B cell (primary cell): ENCODE measurements around the gene CLIC6. TPM values are rescaled to one million over a fixed set of nuclear protein-coding genes. Genes with fewer than 3 reads are reported as not detected.

Source experiments
- ATAC-seq: fragments of 200-7000 bp; cut with Tn5 transposase; one replicate; pipeline ENCODE4 v1.10.0; 2021; ENCODE audit warnings: low read depth, mild to moderate bottlenecking, moderate number of reproducible peaks, moderate library complexity
- CTCF ChIA-PET: fragments of 350-600 bp; sonication (Branson Sonifier 250); formaldehyde crosslinking; loops from one replicate; lab custom pipeline; 2021; ENCODE audit warnings: antibody characterized with exemption, inconsistent platforms; lab: Charles Lee
- POLR2A ChIA-PET: fragments of 350-600 bp; sonication (Branson Sonifier 250); formaldehyde crosslinking; loops from one replicate; lab custom pipeline; 2021; ENCODE audit warnings: antibody characterized with exemption; lab: Charles Lee
- DNase-seq: peaks from one replicate; pipeline ENCODE4 v3.0.0; 2013
- H2AFZ ChIP-seq: 2 replicates; pipeline ENCODE4 v1.6.1; 2012; ENCODE audit warnings: mild to moderate bottlenecking, low read depth, low read length; ENCODE audit not compliant: insufficient read depth, poor library complexity, severe bottlenecking
- H3K27ac ChIP-seq, 2 donors: 1 replicate in 1 of 2; 2 replicates in 1 of 2; pipeline ENCODE4 v1.5.1; 2012 to 2013; ENCODE audit warnings: low read length in 2 of 2, mild to moderate bottlenecking in 2 of 2, moderate library complexity in 1 of 2
- H3K27me3 ChIP-seq, 4 experiments: fragments of 200-600 bp in 1 of 4; sonication (generic) in 1 of 4; replicated peaks in 1 of 4; 1 replicate in 2 of 4; 2 replicates in 2 of 4; pipeline versions ENCODE4 v1.6.1 to v1.7.0; 2013 to 2016; ENCODE audit warnings: low read length in 3 of 4, mild to moderate bottlenecking in 2 of 4, mixed read lengths in 1 of 4, moderate library complexity in 1 of 4; ENCODE audit not compliant: insufficient read depth in 4 of 4, control insufficient read depth in 3 of 4; ENCODE audit errors: control extremely low read depth in 1 of 4
- H3K36me3 ChIP-seq, 2 experiments: replicated peaks in 1 of 2; 1 replicate in 1 of 2; 2 replicates in 1 of 2; pipeline versions ENCODE4 v1.6.1 to v1.7.1; 2013; ENCODE audit warnings: low read length in 1 of 2; ENCODE audit not compliant: insufficient read depth in 2 of 2, control insufficient read depth in 1 of 2; ENCODE audit errors: control extremely low read depth in 1 of 2, extremely low read depth in 1 of 2
- H3K4me1 ChIP-seq, 2 donors: fragments of 200-600 bp in 1 of 2; sonication (generic) in 1 of 2; 1 replicate in 1 of 2; 2 replicates in 1 of 2; pipeline versions ENCODE4 v1.5.1 to v1.6.1; 2013 to 2017; ENCODE audit warnings: low read length in 2 of 2; ENCODE audit not compliant: control insufficient read depth in 2 of 2, insufficient read depth in 2 of 2
- H3K4me2 ChIP-seq: replicated peaks from 2 replicates; pipeline ENCODE3; 2012; ENCODE audit warnings: mild to moderate bottlenecking, low read depth, low read length; ENCODE audit not compliant: poor library complexity, severe bottlenecking
- H3K4me3 ChIP-seq, 5 experiments: fragments of 200-600 bp in 1 of 5; sonication (generic) in 1 of 5; 1 replicate in 3 of 5; 2 replicates in 2 of 5; pipeline versions ENCODE4 v1.5.1 to v1.7.0; 2011 to 2016; ENCODE audit warnings: low read length in 4 of 5, mild to moderate bottlenecking in 4 of 5, low read depth in 2 of 5, control low read depth in 1 of 5, moderate library complexity in 1 of 5; ENCODE audit not compliant: insufficient read depth in 1 of 5; ENCODE audit errors: control extremely low read depth in 1 of 5, extremely low read depth in 1 of 5
- H3K79me2 ChIP-seq: fragments of 200-600 bp; sonication (generic); one replicate; pipeline ENCODE4 v1.6.0; 2016; ENCODE audit warnings: low read length; ENCODE audit not compliant: control insufficient read depth, insufficient read depth
- H3K9ac ChIP-seq: fragments of 200-600 bp; sonication (generic); 2 replicates; pipeline ENCODE4 v1.6.1; 2017; ENCODE audit warnings: mild to moderate bottlenecking, low read length, moderate library complexity
- H3K9me3 ChIP-seq, 3 donors: one replicate each; pipeline versions ENCODE4 v1.6.1 to v1.7.1; 2013; ENCODE audit warnings: low read length in 2 of 3; ENCODE audit not compliant: control insufficient read depth in 2 of 3, insufficient read depth in 1 of 3; ENCODE audit errors: control extremely low read depth in 1 of 3
- H4K20me1 ChIP-seq: 2 replicates; pipeline ENCODE4 v1.6.0; 2012; ENCODE audit warnings: mild to moderate bottlenecking, low read length; ENCODE audit not compliant: insufficient read depth, control insufficient read depth, poor library complexity, severe bottlenecking
- H3K27ac Mint-ChIP-seq: one replicate; pipeline ENCODE4 v1.8.0; 2021; ENCODE audit warnings: mixed read lengths
- H3K27me3 Mint-ChIP-seq: one replicate; pipeline ENCODE4 v1.8.0; 2021; ENCODE audit warnings: mixed read lengths
- H3K4me1 Mint-ChIP-seq: one replicate; pipeline ENCODE4 v1.8.0; 2021; ENCODE audit warnings: mixed read lengths
- H3K4me3 Mint-ChIP-seq: one replicate; pipeline ENCODE4 v1.8.0; 2021; ENCODE audit warnings: mixed read lengths
- H3K9me3 Mint-ChIP-seq: one replicate; pipeline ENCODE4 v1.8.0; 2022; ENCODE audit warnings: mixed read lengths; ENCODE audit not compliant: insufficient read depth
- EZH2 ChIP-seq: IDR thresholded peaks from 2 replicates; pipeline ENCODE4 v1.6.1; 2012; ENCODE audit warnings: borderline replicate concordance, low read depth, mild to moderate bottlenecking, moderate library complexity, low read length; ENCODE audit not compliant: insufficient read depth, poor library complexity, severe bottlenecking
- WGBS: methylation state at CpG from one replicate; pipeline ENCODE4 v1.1.5; 2013; ENCODE audit warnings: missing lambda C conversion rate; ENCODE audit not compliant: insufficient coverage; 5-methylcytosine and 5-hydroxymethylcytosine counted together
- intact Hi-C: fragments of 100-400 bp; cut with micrococcal nuclease; formaldehyde crosslinking; loops from one replicate; pipeline ENCODE4 v1.10.0; 2022
- polyA plus RNA-seq: library from polyadenylated mRNA; depleted of rRNA; stranded (reverse); fragments of >200 nt; gene quantifications from 2 replicates; pipeline ENCODE4 v1.2.3, GENCODE V29; 2012
- total RNA-seq, 2 donors: library from RNA; stranded (reverse); fragments of 120-200 nt in 1 of 2; gene quantifications; 1 replicate in 1 of 2; 2 replicates in 1 of 2; pipeline versions ENCODE4 v1.2.3 to v1.2.4, GENCODE V29; 2013 to 2022
- TF ChIP-seq, protein P1 (sequence below): fragments of 200-600 bp; IDR thresholded peaks from one replicate; pipeline ENCODE4 v1.8.0; 2022; ENCODE audit warnings: antibody characterized with exemption, mild to moderate bottlenecking

The CLIC6 gene
- total and polyA plus RNA-seq, 2 donors (not counting 1 experiment from before 2014, with no cell fraction given) = 0.01 to 0.07 TPM

DNA sequence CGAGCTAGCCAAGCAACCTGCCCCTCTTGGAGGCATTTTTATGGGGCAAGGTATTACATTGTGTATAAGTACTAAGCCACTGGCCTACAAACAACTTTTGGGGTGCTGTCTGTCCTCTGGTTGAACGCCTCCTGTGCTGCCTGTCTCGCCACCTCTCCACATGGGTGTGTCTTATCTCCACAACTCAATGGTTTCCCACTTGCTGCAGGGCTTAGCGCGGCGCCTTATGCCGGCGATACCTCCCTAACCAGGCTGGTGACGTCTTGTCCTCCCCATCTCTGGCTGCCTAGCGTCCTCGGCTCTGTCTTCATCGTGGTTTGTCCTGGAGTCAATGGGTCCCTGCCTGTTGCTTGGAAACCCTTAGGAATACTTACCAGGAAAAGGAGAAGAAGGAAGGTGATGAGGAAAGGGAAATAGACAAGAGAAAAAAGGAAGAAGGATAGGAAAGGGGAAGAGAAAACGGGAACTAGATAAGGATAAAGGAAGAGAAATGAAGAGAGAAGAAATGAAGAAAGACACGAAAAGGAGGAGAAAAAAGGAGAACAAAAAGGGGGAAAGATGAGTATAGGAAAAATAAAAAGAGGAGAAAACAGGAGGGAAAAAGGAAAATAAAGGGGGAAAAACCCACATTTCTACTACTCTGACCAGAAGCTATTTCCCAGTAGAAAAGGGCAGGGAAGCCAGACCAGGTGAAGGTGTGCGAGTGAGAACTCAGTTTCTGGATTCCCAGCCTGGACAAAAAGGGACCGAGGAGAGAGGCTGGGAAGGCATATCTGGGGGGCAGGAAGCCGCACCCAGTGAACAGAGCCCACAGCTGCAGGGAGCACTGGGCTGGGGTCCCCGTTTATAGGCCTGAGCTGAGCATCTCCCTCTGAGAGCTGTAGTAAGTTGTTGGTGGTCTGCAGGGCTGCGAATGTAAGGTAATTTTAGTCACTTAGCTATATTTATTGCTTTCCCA is 86.2 kb downstream of the CLIC6 start:
- DNase-seq (no peak), ATAC-seq (no peak)
- no peak for TF ChIP-seq EZH2
- TF ChIP-seq, protein P1, sequence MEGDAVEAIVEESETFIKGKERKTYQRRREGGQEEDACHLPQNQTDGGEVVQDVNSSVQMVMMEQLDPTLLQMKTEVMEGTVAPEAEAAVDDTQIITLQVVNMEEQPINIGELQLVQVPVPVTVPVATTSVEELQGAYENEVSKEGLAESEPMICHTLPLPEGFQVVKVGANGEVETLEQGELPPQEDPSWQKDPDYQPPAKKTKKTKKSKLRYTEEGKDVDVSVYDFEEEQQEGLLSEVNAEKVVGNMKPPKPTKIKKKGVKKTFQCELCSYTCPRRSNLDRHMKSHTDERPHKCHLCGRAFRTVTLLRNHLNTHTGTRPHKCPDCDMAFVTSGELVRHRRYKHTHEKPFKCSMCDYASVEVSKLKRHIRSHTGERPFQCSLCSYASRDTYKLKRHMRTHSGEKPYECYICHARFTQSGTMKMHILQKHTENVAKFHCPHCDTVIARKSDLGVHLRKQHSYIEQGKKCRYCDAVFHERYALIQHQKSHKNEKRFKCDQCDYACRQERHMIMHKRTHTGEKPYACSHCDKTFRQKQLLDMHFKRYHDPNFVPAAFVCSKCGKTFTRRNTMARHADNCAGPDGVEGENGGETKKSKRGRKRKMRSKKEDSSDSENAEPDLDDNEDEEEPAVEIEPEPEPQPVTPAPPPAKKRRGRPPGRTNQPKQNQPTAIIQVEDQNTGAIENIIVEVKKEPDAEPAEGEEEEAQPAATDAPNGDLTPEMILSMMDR = no peak
- intact Hi-C loops = no loop called here
- no peak overlapping the region for H3K9ac ChIP-seq
- POLR2A ChIA-PET = no interaction called here
- Mint-ChIP-seq H3K4me3 (no peak overlapping the region), H3K9me3 (no peaks in the 10 kb centered on the region), H3K4me1 (no peaks in the 10 kb centered on the region), H3K27me3 (peaks cover 43% of the 10 kb centered on the region), H3K27ac (no peak overlapping the region)
- H3K4me2 ChIP-seq = no peak overlapping the region
- CTCF ChIA-PET = interaction anchor here (1.1 to 2.5 kb wide), 2 partner anchors 9 to 32 kb away, joined by 4 to 13 read pairs; no protein-coding TSS in a partner anchor
- 80% methylated on average over 14 of the region's 19 CpGs for WGBS
- H3K4me3 ChIP-seq = no peak overlapping the region
- H3K27me3 ChIP-seq = peaks cover 0 to 10% (median 0%) of the 10 kb centered on the region in 4 experiments
- H3K4me1 ChIP-seq = no peaks in the 10 kb centered on the region
- no peak overlapping the region for H3K27ac ChIP-seq
- no peaks in the 10 kb centered on the region for H3K36me3 ChIP-seq
- no peak overlapping the region for H2AFZ ChIP-seq
- no peaks in the 10 kb centered on the region for H3K9me3 ChIP-seq
- H4K20me1 ChIP-seq = no peaks in the 10 kb centered on the region
- no peaks in the 10 kb centered on the region for H3K79me2 ChIP-seq
